ENCODE measurements around the gene G2E3. TPM values are rescaled to one million over a fixed set of nuclear protein-coding genes. Genes with fewer than 3 reads are reported as not detected.

Gene G2E3
- total RNA-seq, 1 donor: 11.9 TPM

DNA sequence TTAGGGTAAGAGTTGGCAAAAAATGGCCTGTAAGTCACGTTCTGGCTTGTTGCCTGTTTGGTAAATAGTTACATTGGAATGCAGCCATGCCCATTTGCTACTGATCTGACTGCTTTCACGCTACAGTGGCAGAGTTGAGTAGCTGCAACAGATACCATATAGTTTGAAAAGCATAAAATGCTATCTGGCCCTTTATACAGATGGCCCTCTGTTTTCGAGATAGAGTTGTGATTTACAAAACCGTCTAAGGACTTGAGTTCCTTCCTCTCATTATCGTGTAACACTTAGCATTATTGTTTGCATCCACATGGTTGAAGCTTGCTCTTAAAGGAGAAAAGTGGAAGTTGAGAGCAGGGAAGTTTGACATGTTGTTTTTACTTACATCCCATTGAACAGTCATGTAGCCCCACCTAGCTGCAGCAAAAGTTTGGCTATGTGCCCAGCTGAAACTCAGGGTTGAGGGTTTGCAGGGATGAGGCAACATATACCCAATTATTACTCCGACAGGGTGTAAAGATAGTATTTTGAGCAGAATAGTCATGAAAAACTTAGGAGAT is 51.9 kb downstream of the G2E3 start:
- DNase-seq (ENCODE audit: insufficient read length, low spot score, missing footprints): no peak
- H3K79me2 ChIP-seq (ENCODE audit: insufficient read depth, low read length): peaks cover 2% of the 10 kb centered on the region
- peaks cover 21% of the 10 kb centered on the region for H3K4me1 ChIP-seq (ENCODE audit: insufficient read depth, low read length)
- no peak overlapping the region for H3K27ac ChIP-seq (ENCODE audit: low read depth, low read length)
- no peak overlapping the region for H2AFZ ChIP-seq (ENCODE audit: low read length)
- TF ChIP-seq, protein P1, sequence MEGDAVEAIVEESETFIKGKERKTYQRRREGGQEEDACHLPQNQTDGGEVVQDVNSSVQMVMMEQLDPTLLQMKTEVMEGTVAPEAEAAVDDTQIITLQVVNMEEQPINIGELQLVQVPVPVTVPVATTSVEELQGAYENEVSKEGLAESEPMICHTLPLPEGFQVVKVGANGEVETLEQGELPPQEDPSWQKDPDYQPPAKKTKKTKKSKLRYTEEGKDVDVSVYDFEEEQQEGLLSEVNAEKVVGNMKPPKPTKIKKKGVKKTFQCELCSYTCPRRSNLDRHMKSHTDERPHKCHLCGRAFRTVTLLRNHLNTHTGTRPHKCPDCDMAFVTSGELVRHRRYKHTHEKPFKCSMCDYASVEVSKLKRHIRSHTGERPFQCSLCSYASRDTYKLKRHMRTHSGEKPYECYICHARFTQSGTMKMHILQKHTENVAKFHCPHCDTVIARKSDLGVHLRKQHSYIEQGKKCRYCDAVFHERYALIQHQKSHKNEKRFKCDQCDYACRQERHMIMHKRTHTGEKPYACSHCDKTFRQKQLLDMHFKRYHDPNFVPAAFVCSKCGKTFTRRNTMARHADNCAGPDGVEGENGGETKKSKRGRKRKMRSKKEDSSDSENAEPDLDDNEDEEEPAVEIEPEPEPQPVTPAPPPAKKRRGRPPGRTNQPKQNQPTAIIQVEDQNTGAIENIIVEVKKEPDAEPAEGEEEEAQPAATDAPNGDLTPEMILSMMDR (IDR thresholded peaks at IDR 0.05; ENCODE audit: extremely low read depth, low read depth, low read length): peak; percentile 34
- no peaks in the 10 kb centered on the region for H3K27me3 ChIP-seq (ENCODE audit: insufficient read depth, low read length)
- peak overlapping the region; percentile 40 for H3K4me2 ChIP-seq (ENCODE audit: insufficient read depth, low read length)
- no peak overlapping the region for H3K4me3 ChIP-seq (ENCODE audit: insufficient read depth, low read length)
- H4K20me1 ChIP-seq (ENCODE audit: insufficient read depth, low read length): no peaks in the 10 kb centered on the region
- H3K36me3 ChIP-seq (ENCODE audit: insufficient read depth, low read length): peaks cover 17% of the 10 kb centered on the region
- H3K9me3 ChIP-seq (ENCODE audit: low read depth, low read length): no peaks in the 10 kb centered on the region

DNA sequence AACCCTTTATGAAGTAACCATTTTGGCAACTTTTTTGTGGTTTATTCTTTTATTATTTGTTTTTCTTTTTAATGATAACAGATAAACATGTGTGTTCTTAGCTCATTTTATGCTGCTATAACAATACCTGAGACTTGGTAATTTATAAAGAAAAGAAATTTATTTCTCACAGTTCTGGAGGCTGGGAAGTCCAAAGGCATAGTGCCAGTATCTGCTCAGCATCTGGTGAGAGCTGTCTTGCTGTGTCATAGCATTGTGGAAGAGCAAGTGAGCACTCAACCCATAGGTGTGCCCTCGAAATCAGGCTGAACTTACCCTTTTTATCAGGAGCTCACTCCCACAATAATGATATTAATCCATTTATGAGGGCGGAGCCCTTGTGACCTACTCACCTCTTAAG is 55.2 kb downstream of the G2E3 start:
- Histone ChIP-seq H3K4me3 (ENCODE audit: insufficient read depth, low read length) (no peak overlapping the region), H3K36me3 (ENCODE audit: insufficient read depth, low read length) (peaks cover 19% of the 10 kb centered on the region), H3K4me2 (ENCODE audit: insufficient read depth, low read length) (no peak overlapping the region), H4K20me1 (ENCODE audit: insufficient read depth, low read length) (no peaks in the 10 kb centered on the region), H3K27me3 (ENCODE audit: insufficient read depth, low read length) (no peaks in the 10 kb centered on the region), H3K79me2 (ENCODE audit: insufficient read depth, low read length) (peaks cover 2% of the 10 kb centered on the region), H3K9me3 (ENCODE audit: low read depth, low read length) (no peaks in the 10 kb centered on the region), H3K27ac (ENCODE audit: low read depth, low read length) (no peak overlapping the region), H3K4me1 (ENCODE audit: insufficient read depth, low read length) (peaks cover 14% of the 10 kb centered on the region), H2AFZ (ENCODE audit: low read length) (no peak overlapping the region)
- TF ChIP-seq, protein P1 (IDR thresholded peaks at IDR 0.05; ENCODE audit: extremely low read depth, low read depth, low read length): no peak
- no peak for DNase-seq (ENCODE audit: insufficient read length, low spot score, missing footprints)

DNA sequence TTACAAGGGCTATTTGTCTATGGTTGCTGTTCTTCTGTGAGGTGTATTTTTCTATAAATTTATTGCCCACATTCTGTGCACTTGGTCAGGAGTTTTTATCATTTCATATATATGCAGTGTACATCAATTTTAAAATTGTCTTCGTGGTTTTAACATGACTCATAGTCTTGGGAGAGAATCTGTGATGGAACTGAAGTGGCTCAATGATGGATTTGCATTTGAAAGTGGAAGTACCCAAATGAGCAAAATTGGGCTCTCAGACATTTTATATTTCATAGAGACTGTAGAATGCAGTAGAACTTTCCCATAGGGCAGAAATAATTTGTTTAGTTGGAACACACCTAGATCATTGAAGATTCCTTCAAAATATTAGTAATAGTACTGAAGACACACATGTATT is 61.2 kb downstream of the G2E3 start:
- no peak overlapping the region for H3K4me3 ChIP-seq (ENCODE audit: insufficient read depth, low read length)
- H3K27ac ChIP-seq (ENCODE audit: low read depth, low read length): peak overlapping the region; percentile 23
- H2AFZ ChIP-seq (ENCODE audit: low read length): no peak overlapping the region
- no peaks in the 10 kb centered on the region for H3K9me3 ChIP-seq (ENCODE audit: low read depth, low read length)
- H3K4me2 ChIP-seq (ENCODE audit: insufficient read depth, low read length): peak overlapping the region; percentile 25
- TF ChIP-seq, protein P1 (IDR thresholded peaks at IDR 0.05; ENCODE audit: extremely low read depth, low read depth, low read length): no peak
- peaks cover 8% of the 10 kb centered on the region for H3K36me3 ChIP-seq (ENCODE audit: insufficient read depth, low read length)
- DNase-seq (ENCODE audit: insufficient read length, low spot score, missing footprints): no peak
- H3K27me3 ChIP-seq (ENCODE audit: insufficient read depth, low read length): no peaks in the 10 kb centered on the region
- H4K20me1 ChIP-seq (ENCODE audit: insufficient read depth, low read length): peaks cover 14% of the 10 kb centered on the region
- peaks cover 30% of the 10 kb centered on the region for H3K79me2 ChIP-seq (ENCODE audit: insufficient read depth, low read length)
- peaks cover 24% of the 10 kb centered on the region for H3K4me1 ChIP-seq (ENCODE audit: insufficient read depth, low read length)

DNA sequence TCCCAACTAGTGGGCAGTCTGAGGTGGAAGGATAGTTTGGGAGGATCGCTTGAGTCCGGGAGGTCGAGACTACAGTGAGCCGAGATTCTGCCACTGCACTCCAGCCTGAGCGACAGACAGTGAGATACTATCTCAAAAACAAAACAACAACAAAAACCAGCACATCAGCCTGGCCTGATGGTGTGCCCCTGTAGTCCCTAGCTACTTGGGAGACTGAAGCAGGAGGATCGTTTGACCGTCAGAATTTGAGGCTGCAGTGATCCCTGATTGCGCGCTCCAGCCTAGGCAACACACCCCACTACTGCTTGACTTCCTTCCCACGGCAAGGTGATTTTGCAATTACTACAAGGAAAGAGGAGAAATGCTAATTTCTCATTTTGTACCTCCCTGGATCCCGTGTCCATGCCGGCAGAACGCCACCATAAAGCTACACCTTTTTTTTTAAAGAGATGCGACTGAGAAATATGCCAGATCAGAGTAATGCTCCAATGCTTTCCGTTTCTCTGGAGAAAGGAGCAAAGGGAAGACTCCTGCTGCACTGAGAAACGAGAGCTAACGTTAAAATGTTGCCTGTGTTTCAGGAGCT is 62.5 kb downstream of the G2E3 start:
- Histone ChIP-seq H3K4me3 (ENCODE audit: insufficient read depth, low read length) (peak overlapping the region; percentile 96), H3K79me2 (ENCODE audit: insufficient read depth, low read length) (peaks cover 42% of the 10 kb centered on the region), H3K9me3 (ENCODE audit: low read depth, low read length) (no peaks in the 10 kb centered on the region), H4K20me1 (ENCODE audit: insufficient read depth, low read length) (peaks cover 22% of the 10 kb centered on the region), H3K4me2 (ENCODE audit: insufficient read depth, low read length) (peak overlapping the region; percentile 94), H3K36me3 (ENCODE audit: insufficient read depth, low read length) (peaks cover under 1% of the 10 kb centered on the region), H2AFZ (ENCODE audit: low read length) (peak overlapping the region; percentile 96), H3K27ac (ENCODE audit: low read depth, low read length) (peak overlapping the region; percentile 97), H3K27me3 (ENCODE audit: insufficient read depth, low read length) (no peaks in the 10 kb centered on the region), H3K4me1 (ENCODE audit: insufficient read depth, low read length) (peaks cover 24% of the 10 kb centered on the region)
- TF ChIP-seq, protein P1 (IDR thresholded peaks at IDR 0.05; ENCODE audit: extremely low read depth, low read depth, low read length): no peak
- DNase-seq (ENCODE audit: insufficient read length, low spot score, missing footprints): no peak

All from osteoblast (primary cell).